PC-9 (cell line): ENCODE data around the gene RPS6KA6. TPM values are rescaled to one million over a fixed set of nuclear protein-coding genes. Genes with fewer than 3 reads are reported as not detected.

Experiments
- BruUV-seq: library from RNA; stranded (reverse); fragments of 400-500 nt; replicated peaks from 2 replicates; lab custom pipeline; 2021; lab: Mats Ljungman, UMichigan
- CTCF ChIA-PET: fragments of 300-600 bp; sonication (Branson Sonifier 250); formaldehyde crosslinking; loops from one replicate; lab custom pipeline; 2022; ENCODE audit warnings: antibody characterized with exemption; lab: Charles Lee
- POLR2A ChIA-PET: fragments of 300-600 bp; sonication (Branson Sonifier 250); formaldehyde crosslinking; loops from one replicate; lab custom pipeline; 2022; ENCODE audit warnings: antibody characterized with exemption; ENCODE audit not compliant: unreplicated experiment; lab: Charles Lee
- DNase-seq, 2 experiments: peaks; one replicate each; pipeline versions ENCODE4 v3.0.0 to v3.0.0-alpha.2; 2015 to 2022; ENCODE audit warnings: mixed read lengths in 1 of 2
- H2AFZ ChIP-seq: fragments of 200-600 bp; sonication (generic); 2 replicates; pipeline ENCODE4 v1.8.1; 2017; ENCODE audit warnings: antibody characterized with exemption
- H3F3A ChIP-seq: fragments of 200-600 bp; sonication (generic); 2 replicates; pipeline ENCODE4 v1.8.1; 2017; ENCODE audit warnings: antibody characterized with exemption, mild to moderate bottlenecking, low read depth; ENCODE audit not compliant: insufficient read depth
- H3K27ac ChIP-seq: fragments of 200-600 bp; sonication (generic); 2 replicates; pipeline ENCODE4 v1.6.1; 2016; ENCODE audit warnings: mixed run types
- H3K27me3 ChIP-seq: fragments of 200-600 bp; sonication (generic); 2 replicates; pipeline ENCODE4 v1.6.1; 2016; ENCODE audit warnings: low read depth, mixed run types; ENCODE audit not compliant: insufficient read depth
- H3K36me3 ChIP-seq: fragments of 200-600 bp; sonication (generic); 2 replicates; pipeline ENCODE4 v1.6.1; 2016; ENCODE audit warnings: low read depth, mixed run types
- H3K4me1 ChIP-seq: fragments of 200-600 bp; sonication (generic); replicated peaks from 2 replicates; pipeline ENCODE4 v1.6.1; 2016; ENCODE audit warnings: mixed run types; ENCODE audit not compliant: insufficient read depth
- H3K4me2 ChIP-seq: fragments of 200-600 bp; sonication (generic); 2 replicates; pipeline ENCODE4 v1.6.1; 2017; ENCODE audit warnings: mixed run types
- H3K4me3 ChIP-seq: fragments of 200-600 bp; sonication (generic); 2 replicates; pipeline ENCODE4 v1.6.1; 2016; ENCODE audit warnings: mixed run types
- H3K79me2 ChIP-seq: fragments of 200-600 bp; sonication (generic); 2 replicates; pipeline ENCODE4 v1.6.1; 2017; ENCODE audit warnings: low read depth, mixed run types
- H3K9me2 ChIP-seq: fragments of 200-600 bp; sonication (generic); 2 replicates; pipeline ENCODE4 v1.8.1; 2017; ENCODE audit warnings: mild to moderate bottlenecking; ENCODE audit not compliant: insufficient read depth
- H3K9me3 ChIP-seq: fragments of 200-600 bp; sonication (generic); 2 replicates; pipeline ENCODE4 v1.8.1; 2016; ENCODE audit warnings: low read depth; ENCODE audit not compliant: insufficient read depth
- H4K20me1 ChIP-seq: fragments of 200-600 bp; sonication (generic); 2 replicates; pipeline ENCODE4 v1.8.1; 2017; ENCODE audit not compliant: insufficient read depth
- CTCF ChIP-seq: fragments of 200-600 bp; sonication (generic); conservative IDR thresholded peaks from 2 replicates; pipeline ENCODE4 v1.6.1; 2017; ENCODE audit warnings: mixed run types, antibody characterized with exemption, mild to moderate bottlenecking, moderate library complexity
- EZH2 ChIP-seq: fragments of 200-600 bp; sonication (generic); IDR thresholded peaks from 2 replicates; pipeline ENCODE4 v1.8.0; 2017; ENCODE audit warnings: antibody characterized with exemption, low read depth
- intact Hi-C: fragments of 100-400 bp; cut with micrococcal nuclease; formaldehyde crosslinking; loops from one replicate; pipeline ENCODE4 v1.10.0; 2022; ENCODE audit not compliant: unreplicated experiment
- total RNA-seq: library from RNA; stranded (reverse); gene quantifications from 2 replicates; pipeline ENCODE4 v1.2.3, GENCODE V29; 2021

Gene RPS6KA6
- total RNA-seq, 1 experiment from 2014 or later, result 6.5 TPM

DNA sequence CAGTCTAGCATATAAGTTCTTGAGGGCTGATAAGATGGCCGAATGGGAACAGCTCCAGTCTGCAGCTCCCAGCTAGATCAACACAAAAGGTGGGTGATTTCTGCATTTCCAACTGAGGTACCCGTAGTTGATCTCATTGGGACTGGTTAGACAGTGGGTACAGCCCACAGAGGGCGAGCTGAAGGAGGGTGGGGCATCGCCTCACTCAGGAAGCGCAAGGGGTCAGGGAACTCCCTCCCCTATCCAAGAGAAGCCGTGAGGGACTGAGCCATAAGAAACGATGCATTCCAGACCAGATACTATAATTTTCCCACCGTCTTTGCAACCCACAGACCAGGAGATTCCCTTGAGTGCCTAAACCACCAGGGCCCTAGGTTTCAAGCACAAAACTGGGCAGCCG, 109.0 kb downstream of the RPS6KA6 start:
- H3K79me2 ChIP-seq, result no peaks in the 10 kb centered on the region
- no peaks in the 10 kb centered on the region for H3K27me3 ChIP-seq
- no peaks in the 10 kb centered on the region for H3K36me3 ChIP-seq
- no TSS peak for BruUV-seq
- no peak overlapping the region for H3K27ac ChIP-seq
- H3K4me3 ChIP-seq, result no peak overlapping the region
- no peaks in the 10 kb centered on the region for H3K4me1 ChIP-seq
- CTCF ChIA-PET, result no interaction called here
- H3K9me2 ChIP-seq, result no peaks in the 10 kb centered on the region
- DNase-seq, result no peak
- POLR2A ChIA-PET, result no interaction called here
- no peak overlapping the region for H3K4me2 ChIP-seq
- TF ChIP-seq CTCF, result no peak
- no peak for TF ChIP-seq EZH2
- no peaks in the 10 kb centered on the region for H3F3A ChIP-seq
- H3K9me3 ChIP-seq, result 0 out of 2 replicates have a peak, but pooled peaks cover 6% of the 10 kb centered on the region
- H4K20me1 ChIP-seq, result no peaks in the 10 kb centered on the region
- no peak overlapping the region for H2AFZ ChIP-seq
- intact Hi-C loops, result no loop called here

- H3F3A ChIP-seq, result no peaks in the 10 kb centered on the region
- no peak overlapping the region for H3K4me3 ChIP-seq
- H3K36me3 ChIP-seq, result no peaks in the 10 kb centered on the region
- H3K4me1 ChIP-seq, result no peaks in the 10 kb centered on the region
- H3K9me3 ChIP-seq, result no peaks in the 10 kb centered on the region
- no peaks in the 10 kb centered on the region for H4K20me1 ChIP-seq
- CTCF ChIA-PET, result no interaction called here
- no peak overlapping the region for H2AFZ ChIP-seq
- intact Hi-C loops, result no loop called here
- no peak overlapping the region for H3K27ac ChIP-seq
- no TSS peak for BruUV-seq
- POLR2A ChIA-PET, result no interaction called here
- no peaks in the 10 kb centered on the region for H3K9me2 ChIP-seq
- H3K27me3 ChIP-seq, result no peaks in the 10 kb centered on the region
- H3K4me2 ChIP-seq, result no peak overlapping the region
- TF ChIP-seq CTCF, result no peak
- TF ChIP-seq EZH2, result no peak
- H3K79me2 ChIP-seq, result no peaks in the 10 kb centered on the region
- no peak for DNase-seq
Observed at GRCh38 chrX:84064814-84065213, 123.2 kb downstream of the RPS6KA6 start.

DNA sequence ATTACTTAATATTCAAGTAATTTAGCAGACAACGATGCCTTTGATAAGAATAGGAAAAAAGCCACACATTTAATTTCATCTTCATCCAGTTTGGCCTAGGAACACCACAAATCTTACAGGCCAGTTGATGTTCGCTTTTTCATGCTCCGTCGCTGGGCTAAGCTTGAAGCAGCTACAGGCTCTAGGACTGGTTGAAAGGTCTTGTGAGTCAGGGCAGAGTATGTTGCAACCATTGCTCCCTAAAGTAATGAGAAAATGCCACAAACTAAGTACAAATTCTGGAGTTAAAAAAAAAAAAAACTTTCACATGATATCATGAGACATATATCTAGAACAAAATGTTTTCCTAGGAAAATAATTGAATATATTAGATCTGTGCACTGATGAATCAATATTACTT, 123.8 kb downstream of the RPS6KA6 start:
- BruUV-seq, result no TSS peak
- no peaks in the 10 kb centered on the region for H3F3A ChIP-seq
- no peaks in the 10 kb centered on the region for H3K4me1 ChIP-seq
- ChIA-PET POLR2A (no interaction called here), CTCF (no interaction called here)
- H3K36me3 ChIP-seq, result no peaks in the 10 kb centered on the region
- H3K9me2 ChIP-seq, result no peaks in the 10 kb centered on the region
- intact Hi-C loops, result no loop called here
- H3K79me2 ChIP-seq, result no peaks in the 10 kb centered on the region
- no peak for DNase-seq
- no peak overlapping the region for H3K4me2 ChIP-seq
- H3K27me3 ChIP-seq, result no peaks in the 10 kb centered on the region
- TF ChIP-seq CTCF, result no peak
- no peak for TF ChIP-seq EZH2
- H4K20me1 ChIP-seq, result no peaks in the 10 kb centered on the region
- H3K4me3 ChIP-seq, result no peak overlapping the region
- no peak overlapping the region for H3K27ac ChIP-seq
- no peaks in the 10 kb centered on the region for H3K9me3 ChIP-seq
- H2AFZ ChIP-seq, result no peak overlapping the region
